Panc1 (cell line): ENCODE measurements around the gene SYNE1. TPM values are rescaled to one million over a fixed set of nuclear protein-coding genes. Genes with fewer than 3 reads are reported as not detected.

Source experiments
- ATAC-seq: fragments of 200-7000 bp; cut with Tn5 transposase; 2 replicates; pipeline ENCODE4 v1.9.1; 2020; ENCODE audit warnings: mild to moderate bottlenecking, moderate library complexity
- BruUV-seq: library from RNA; stranded (reverse); fragments of 400-500 nt; replicated peaks from 2 replicates; lab custom pipeline; 2021; lab: Mats Ljungman, UMichigan
- CTCF ChIA-PET: fragments of 300-600 bp; sonication (Branson Sonifier 250); formaldehyde crosslinking; loops from one replicate; lab custom pipeline; 2022; ENCODE audit warnings: antibody characterized with exemption; lab: Charles Lee
- POLR2A ChIA-PET: fragments of 300-600 bp; sonication (Branson Sonifier 250); formaldehyde crosslinking; loops from one replicate; lab custom pipeline; 2022; ENCODE audit warnings: antibody characterized with exemption; lab: Charles Lee
- DNase-seq: peaks from one replicate; pipeline ENCODE4 v3.0.0-alpha.2; 2010; ENCODE audit warnings: low read depth, low spot score
- H3K27ac ChIP-seq: 2 replicates; pipeline ENCODE4 v1.5.1; 2011; ENCODE audit warnings: mild to moderate bottlenecking, low read length, inconsistent platforms
- H3K27me3 ChIP-seq: fragments of 200-500 bp; sonication (Bioruptor generic); 2 replicates; pipeline ENCODE4 v1.6.0; 2014; ENCODE audit warnings: low read length, inconsistent platforms; ENCODE audit not compliant: control insufficient read depth, insufficient read depth
- H3K36me3 ChIP-seq: fragments of 200-500 bp; sonication (Bioruptor generic); 2 replicates; pipeline ENCODE4 v1.5.1; 2014; ENCODE audit warnings: inconsistent platforms, mild to moderate bottlenecking, low read length, moderate library complexity; ENCODE audit not compliant: control insufficient read depth, insufficient read depth
- H3K4me1 ChIP-seq: 2 replicates; pipeline ENCODE4 v1.5.1; 2011; ENCODE audit warnings: inconsistent platforms, mild to moderate bottlenecking, low read length, moderate library complexity; ENCODE audit not compliant: control insufficient read depth, insufficient read depth
- H3K4me3 ChIP-seq, 2 experiments: 2 replicates each; pipeline ENCODE4 v1.5.1; 2011 to 2012; ENCODE audit warnings: low read depth in 2 of 2, low read length in 2 of 2, mild to moderate bottlenecking in 2 of 2, inconsistent platforms in 1 of 2, moderate library complexity in 1 of 2
- H3K9me3 ChIP-seq: fragments of 200-500 bp; sonication (Bioruptor generic); 2 replicates; pipeline ENCODE4 v1.5.1; 2014; ENCODE audit warnings: low read depth, mild to moderate bottlenecking, inconsistent platforms, low read length, moderate library complexity; ENCODE audit not compliant: control insufficient read depth, insufficient read depth
- POLR2AphosphoS5 ChIP-seq: IDR thresholded peaks from 2 replicates; pipeline ENCODE4 v1.6.1; 2012; ENCODE audit warnings: mild to moderate bottlenecking, low read depth, low read length, moderate library complexity
- SIN3A ChIP-seq: IDR thresholded peaks from 2 replicates; pipeline ENCODE4 v1.6.1; 2012; ENCODE audit warnings: low read depth, mild to moderate bottlenecking, low read length, moderate library complexity, borderline replicate concordance; ENCODE audit not compliant: insufficient read depth
- TCF7L2 ChIP-seq: IDR thresholded peaks from 2 replicates; pipeline ENCODE4 v1.6.1; 2011; ENCODE audit warnings: mild to moderate bottlenecking, low read depth, low read length, inconsistent platforms
- in situ Hi-C: cut with HindIII; loops from 2 replicates; pipeline ENCODE4 v1.10.0; 2016; ENCODE audit warnings: low sequenced_read_pairs, low pct_unique_long_range_greater_than_20kb
- intact Hi-C: fragments of 100-400 bp; cut with micrococcal nuclease; formaldehyde crosslinking; loops from one replicate; pipeline ENCODE4 v1.10.0; 2022; ENCODE audit not compliant: unreplicated experiment
- total RNA-seq: library from RNA; stranded (reverse); gene quantifications from one replicate; pipeline ENCODE4 v1.2.1, GENCODE V29; 2021; ENCODE audit not compliant: unreplicated experiment
- TF ChIP-seq, protein P1 (sequence below): fragments of 450-650 bp; IDR thresholded peaks from 2 replicates; pipeline ENCODE4 v1.5.1; 2017; ENCODE audit warnings: mild to moderate bottlenecking
- TF ChIP-seq, protein P2 (sequence below), 2 experiments: IDR thresholded peaks; 2 replicates each; pipeline ENCODE4 v1.6.1; 2011 to 2012; ENCODE audit warnings: low read depth in 2 of 2, control low read depth in 1 of 2, low read length in 1 of 2, mild to moderate bottlenecking in 1 of 2, moderate library complexity in 1 of 2; ENCODE audit not compliant: insufficient read depth in 1 of 2

Gene SYNE1
- total RNA-seq, 1 experiment from 2014 or later: 3.2 TPM

DNA sequence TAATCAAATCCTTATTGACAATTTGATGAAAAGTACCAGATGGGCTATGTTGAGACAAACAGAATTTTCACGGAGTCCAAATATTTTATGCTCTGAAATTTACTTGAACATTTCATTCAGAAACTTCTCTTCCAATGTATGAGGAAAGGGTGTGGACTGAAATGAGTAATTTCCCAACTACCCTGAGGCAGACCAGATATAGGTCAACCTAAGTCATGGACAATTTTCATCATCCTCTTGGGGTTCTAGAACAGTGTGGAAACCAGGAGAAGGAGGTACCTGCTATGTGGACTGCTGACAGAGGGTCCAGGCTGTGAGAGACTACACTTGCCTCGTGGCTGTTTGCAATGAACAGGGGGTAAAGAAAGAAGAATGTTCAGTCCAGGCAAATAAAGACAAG lies 506.7 kb downstream of the SYNE1 start:
- no peak for ATAC-seq
- no TSS peak for BruUV-seq
- no peaks in the 10 kb centered on the region for H3K27me3 ChIP-seq
- intact Hi-C loops (no loop called here), in situ Hi-C loops (no loop called here)
- TF ChIP-seq TCF7L2: no peak
- TF ChIP-seq POLR2AphosphoS5: no peak
- TF ChIP-seq SIN3A: no peak
- TF ChIP-seq, protein P1, sequence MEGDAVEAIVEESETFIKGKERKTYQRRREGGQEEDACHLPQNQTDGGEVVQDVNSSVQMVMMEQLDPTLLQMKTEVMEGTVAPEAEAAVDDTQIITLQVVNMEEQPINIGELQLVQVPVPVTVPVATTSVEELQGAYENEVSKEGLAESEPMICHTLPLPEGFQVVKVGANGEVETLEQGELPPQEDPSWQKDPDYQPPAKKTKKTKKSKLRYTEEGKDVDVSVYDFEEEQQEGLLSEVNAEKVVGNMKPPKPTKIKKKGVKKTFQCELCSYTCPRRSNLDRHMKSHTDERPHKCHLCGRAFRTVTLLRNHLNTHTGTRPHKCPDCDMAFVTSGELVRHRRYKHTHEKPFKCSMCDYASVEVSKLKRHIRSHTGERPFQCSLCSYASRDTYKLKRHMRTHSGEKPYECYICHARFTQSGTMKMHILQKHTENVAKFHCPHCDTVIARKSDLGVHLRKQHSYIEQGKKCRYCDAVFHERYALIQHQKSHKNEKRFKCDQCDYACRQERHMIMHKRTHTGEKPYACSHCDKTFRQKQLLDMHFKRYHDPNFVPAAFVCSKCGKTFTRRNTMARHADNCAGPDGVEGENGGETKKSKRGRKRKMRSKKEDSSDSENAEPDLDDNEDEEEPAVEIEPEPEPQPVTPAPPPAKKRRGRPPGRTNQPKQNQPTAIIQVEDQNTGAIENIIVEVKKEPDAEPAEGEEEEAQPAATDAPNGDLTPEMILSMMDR: no peak
- TF ChIP-seq, protein P2, sequence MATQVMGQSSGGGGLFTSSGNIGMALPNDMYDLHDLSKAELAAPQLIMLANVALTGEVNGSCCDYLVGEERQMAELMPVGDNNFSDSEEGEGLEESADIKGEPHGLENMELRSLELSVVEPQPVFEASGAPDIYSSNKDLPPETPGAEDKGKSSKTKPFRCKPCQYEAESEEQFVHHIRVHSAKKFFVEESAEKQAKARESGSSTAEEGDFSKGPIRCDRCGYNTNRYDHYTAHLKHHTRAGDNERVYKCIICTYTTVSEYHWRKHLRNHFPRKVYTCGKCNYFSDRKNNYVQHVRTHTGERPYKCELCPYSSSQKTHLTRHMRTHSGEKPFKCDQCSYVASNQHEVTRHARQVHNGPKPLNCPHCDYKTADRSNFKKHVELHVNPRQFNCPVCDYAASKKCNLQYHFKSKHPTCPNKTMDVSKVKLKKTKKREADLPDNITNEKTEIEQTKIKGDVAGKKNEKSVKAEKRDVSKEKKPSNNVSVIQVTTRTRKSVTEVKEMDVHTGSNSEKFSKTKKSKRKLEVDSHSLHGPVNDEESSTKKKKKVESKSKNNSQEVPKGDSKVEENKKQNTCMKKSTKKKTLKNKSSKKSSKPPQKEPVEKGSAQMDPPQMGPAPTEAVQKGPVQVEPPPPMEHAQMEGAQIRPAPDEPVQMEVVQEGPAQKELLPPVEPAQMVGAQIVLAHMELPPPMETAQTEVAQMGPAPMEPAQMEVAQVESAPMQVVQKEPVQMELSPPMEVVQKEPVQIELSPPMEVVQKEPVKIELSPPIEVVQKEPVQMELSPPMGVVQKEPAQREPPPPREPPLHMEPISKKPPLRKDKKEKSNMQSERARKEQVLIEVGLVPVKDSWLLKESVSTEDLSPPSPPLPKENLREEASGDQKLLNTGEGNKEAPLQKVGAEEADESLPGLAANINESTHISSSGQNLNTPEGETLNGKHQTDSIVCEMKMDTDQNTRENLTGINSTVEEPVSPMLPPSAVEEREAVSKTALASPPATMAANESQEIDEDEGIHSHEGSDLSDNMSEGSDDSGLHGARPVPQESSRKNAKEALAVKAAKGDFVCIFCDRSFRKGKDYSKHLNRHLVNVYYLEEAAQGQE (IDR thresholded peaks at IDR 0.05; ENCODE audit: insufficient read depth in 1 of 2, low read depth in 2 of 2, low read length in 1 of 2): no peak
- ChIA-PET CTCF (no interaction called here), POLR2A (no interaction called here)
- no peaks in the 10 kb centered on the region for H3K9me3 ChIP-seq
- no peak for DNase-seq
- no peak overlapping the region for H3K27ac ChIP-seq
- H3K4me3 ChIP-seq: no peak overlapping the region
- no peaks in the 10 kb centered on the region for H3K4me1 ChIP-seq
- H3K36me3 ChIP-seq: no peaks in the 10 kb centered on the region

DNA sequence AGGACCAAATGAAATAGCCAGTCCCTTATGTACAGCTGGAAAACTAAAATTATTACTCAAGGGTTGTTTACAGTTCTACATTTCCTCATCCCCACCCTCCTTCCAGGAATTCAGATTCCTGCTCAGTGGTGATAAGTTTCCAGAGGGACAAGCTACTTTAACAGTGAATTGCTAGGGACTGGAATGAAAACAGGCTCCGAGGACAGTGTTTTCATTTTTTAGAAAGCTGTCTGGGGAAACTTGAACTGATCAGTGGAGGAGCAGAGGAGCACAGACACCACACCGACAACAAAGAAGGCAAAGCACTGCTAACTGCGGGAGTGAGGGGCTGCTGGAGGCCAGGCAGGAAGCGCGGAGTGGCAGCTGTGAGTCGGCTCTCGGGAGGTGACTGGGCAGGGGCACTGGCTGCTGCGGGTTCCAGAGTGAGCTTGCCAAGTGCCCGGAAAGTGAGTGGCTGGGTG lies 507.4 kb downstream of the SYNE1 start:
- intact Hi-C loops (no loop called here), in situ Hi-C loops (no loop called here)
- ChIA-PET POLR2A (interaction anchor here (0.5 kb wide), 1 partner anchor 1235 kb away, joined by 6 read pairs; no protein-coding TSS in a partner anchor), CTCF (no interaction called here)
- no peaks in the 10 kb centered on the region for H3K27me3 ChIP-seq
- ATAC-seq (no peak), DNase-seq (no peak)
- H3K27ac ChIP-seq: no peak overlapping the region
- no peaks in the 10 kb centered on the region for H3K4me1 ChIP-seq
- no peak overlapping the region for H3K4me3 ChIP-seq
- no peaks in the 10 kb centered on the region for H3K9me3 ChIP-seq
- TF ChIP-seq, protein P1: no peak
- no peak for TF ChIP-seq SIN3A
- no peak for TF ChIP-seq TCF7L2
- TF ChIP-seq, protein P2 (IDR thresholded peaks at IDR 0.05; ENCODE audit: insufficient read depth in 1 of 2, low read depth in 2 of 2, low read length in 1 of 2): no peak
- TF ChIP-seq POLR2AphosphoS5: no peak
- BruUV-seq: no TSS peak
- H3K36me3 ChIP-seq: no peaks in the 10 kb centered on the region
